Measurements from ENCODE around the gene ENTREP1.

GRCh38 chr9:69319324-69320025 lies 5.5 kb upstream of the ENTREP1 start:
- TF ChIP-seq CTCF (IDR thresholded peaks at IDR 0.05) (no peak), POLR2A (IDR thresholded peaks at IDR 0.05) (no peak), EP300 (IDR thresholded peaks at IDR 0.05) (no peak)
